ENCODE measurements around the gene FOXO1. TPM values are rescaled to one million over a fixed set of nuclear protein-coding genes. Genes with fewer than 3 reads are reported as not detected.

Gene FOXO1
- total RNA-seq, 4 donors from 2014 or later, result 43.6 to 75.9 (median 52.0) TPM

- WGBS, 2 donors, result 85 to 86% methylated on average over 1 of the region's 1 CpG
- TF ChIP-seq POLR2A (IDR thresholded peaks at IDR 0.05), result no peak
- no peak for TF ChIP-seq CTCF (IDR thresholded peaks at IDR 0.05)
- no peak overlapping the region for H3K4me3 ChIP-seq (ENCODE audit: low read depth, poor library complexity, severe bottlenecking)
- intact Hi-C loops (cut with DNase I; ENCODE audit: low total_unique reads), result no loop called here
- DNase-seq (ENCODE audit: low spot score in 2 of 2), result no peak
Measured at GRCh38 chr13:40622246-40622645, 44.2 kb downstream of the FOXO1 start.

GRCh38 chr13:40619479-40619814, 47.0 kb downstream of the FOXO1 start:
- WGBS, 2 donors, result 86 to 91% methylated on average over 3 of the region's 3 CpGs
- H3K4me3 ChIP-seq (ENCODE audit: low read depth, poor library complexity, severe bottlenecking), result no peak overlapping the region
- intact Hi-C loops (cut with DNase I; ENCODE audit: low total_unique reads), result no loop called here
- DNase-seq (ENCODE audit: low spot score in 2 of 2), result no peak
- TF ChIP-seq CTCF (IDR thresholded peaks at IDR 0.05) (no peak), POLR2A (IDR thresholded peaks at IDR 0.05) (no peak)

GRCh38 chr13:40618581-40619478, 47.6 kb downstream of the FOXO1 start:
- 86 to 94% methylated on average over 15 of the region's 15 CpGs for WGBS, 2 donors
- no peak overlapping the region for H3K4me3 ChIP-seq (ENCODE audit: low read depth, poor library complexity, severe bottlenecking)
- TF ChIP-seq CTCF (IDR thresholded peaks at IDR 0.05), result no peak
- intact Hi-C loops (cut with DNase I; ENCODE audit: low total_unique reads), result no loop called here
- no peak for DNase-seq (ENCODE audit: low spot score in 2 of 2)

- TF ChIP-seq POLR2A (IDR thresholded peaks at IDR 0.05), result no peak
- no peak for TF ChIP-seq CTCF (IDR thresholded peaks at IDR 0.05)
- intact Hi-C loops (cut with DNase I; ENCODE audit: low total_unique reads), result no loop called here
- H3K4me3 ChIP-seq (ENCODE audit: low read depth, poor library complexity, severe bottlenecking), result no peak overlapping the region
- no peak for DNase-seq (ENCODE audit: low spot score in 2 of 2)
- WGBS, 2 donors, result 85 to 86% methylated on average over 8 of the region's 8 CpGs
Measured at GRCh38 chr13:40617801-40618356, 48.6 kb downstream of the FOXO1 start.

- TF ChIP-seq POLR2A (IDR thresholded peaks at IDR 0.05), result no peak
- TF ChIP-seq CTCF (IDR thresholded peaks at IDR 0.05), result no peak
- no peak for DNase-seq (ENCODE audit: low spot score in 2 of 2)
- no peak overlapping the region for H3K4me3 ChIP-seq (ENCODE audit: low read depth, poor library complexity, severe bottlenecking)
- WGBS, 2 donors, result 64 to 68% methylated on average over 7 of the region's 7 CpGs
- intact Hi-C loops (cut with DNase I; ENCODE audit: low total_unique reads), result no loop called here
Measured at GRCh38 chr13:40615619-40616018, 50.8 kb downstream of the FOXO1 start.

Measured in lower leg skin (tissue), 4 donors.